ENCODE measurements around the gene CLEC2D. TPM values are rescaled to one million over a fixed set of nuclear protein-coding genes. Genes with fewer than 3 reads are reported as not detected.
"Not testable (repeated sequence)": the region's sequence is repeated elsewhere in the genome, so short reads cannot be mapped to it uniquely, and the experiment has no call there.

Gene CLEC2D
- total RNA-seq, 2 donors from 2014 or later: 3.3 to 6.8 TPM

- intact Hi-C loops (cut with DNase I): no loop called here
- no peak for TF ChIP-seq CTCF (IDR thresholded peaks at IDR 0.05)
- no peak overlapping the region for H3K9ac ChIP-seq (ENCODE audit: low read depth in 2 of 2, low read length in 2 of 2)
- H3K4me1 ChIP-seq: no peaks in the 10 kb centered on the region
- no peak overlapping the region for H3K27ac ChIP-seq
- H3K9me3 ChIP-seq: no peaks in the 10 kb centered on the region
- H3K27me3 ChIP-seq: no peaks in the 10 kb centered on the region
- H3K36me3 ChIP-seq: no peaks in the 10 kb centered on the region
- no peak overlapping the region for H3K4me3 ChIP-seq
- no peak for DNase-seq
These were observed 42.2 kb downstream of the CLEC2D start for GRCh38 chr12:9711664-9712063.

DNA sequence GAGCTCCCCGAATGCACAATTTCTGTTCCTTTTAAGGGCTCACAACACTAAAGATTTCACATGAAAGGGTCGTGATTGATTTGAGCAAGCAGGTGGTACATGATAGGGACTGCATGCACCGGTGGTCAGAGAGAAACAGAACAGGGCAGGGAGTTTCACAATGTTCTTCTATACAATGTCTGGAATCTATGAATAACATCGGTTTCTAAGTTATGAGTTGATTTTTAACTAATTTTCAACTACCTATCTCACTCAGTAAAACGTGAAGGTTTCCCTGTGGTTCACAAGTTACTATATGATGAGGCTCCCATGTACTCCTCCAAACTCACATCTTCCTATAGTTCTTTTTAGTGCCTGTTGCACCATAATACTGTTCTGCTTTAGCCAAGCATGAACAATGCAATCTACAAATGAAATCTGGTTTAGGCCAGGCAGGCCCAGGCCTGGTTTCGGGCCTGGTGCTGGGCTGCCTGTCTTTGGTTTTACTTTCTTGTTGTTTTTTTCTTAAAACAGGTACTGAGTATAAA, 43.6 kb downstream of the CLEC2D start:
- H3K36me3 ChIP-seq; H3K4me3 ChIP-seq; H3K9ac ChIP-seq (ENCODE audit: low read depth in 2 of 2, low read length in 2 of 2); intact Hi-C loops (cut with DNase I); H3K27me3 ChIP-seq; H3K9me3 ChIP-seq; H3K27ac ChIP-seq; H3K4me1 ChIP-seq; DNase-seq: not testable (repeated sequence)

GRCh38 chr12:9717070-9717925, 47.8 kb downstream of the CLEC2D start:
- Histone ChIP-seq H3K9me3 (no peaks in the 10 kb centered on the region), H3K27ac (no peak overlapping the region), H3K4me3 (no peak overlapping the region), H3K4me1 (no peaks in the 10 kb centered on the region), H3K27me3 (no peaks in the 10 kb centered on the region), H3K9ac (ENCODE audit: low read depth in 2 of 2, low read length in 2 of 2) (no peak overlapping the region), H3K36me3 (no peaks in the 10 kb centered on the region)
- DNase-seq: no peak
- intact Hi-C loops (cut with DNase I): no loop called here
- no peak for TF ChIP-seq CTCF (IDR thresholded peaks at IDR 0.05)

DNA sequence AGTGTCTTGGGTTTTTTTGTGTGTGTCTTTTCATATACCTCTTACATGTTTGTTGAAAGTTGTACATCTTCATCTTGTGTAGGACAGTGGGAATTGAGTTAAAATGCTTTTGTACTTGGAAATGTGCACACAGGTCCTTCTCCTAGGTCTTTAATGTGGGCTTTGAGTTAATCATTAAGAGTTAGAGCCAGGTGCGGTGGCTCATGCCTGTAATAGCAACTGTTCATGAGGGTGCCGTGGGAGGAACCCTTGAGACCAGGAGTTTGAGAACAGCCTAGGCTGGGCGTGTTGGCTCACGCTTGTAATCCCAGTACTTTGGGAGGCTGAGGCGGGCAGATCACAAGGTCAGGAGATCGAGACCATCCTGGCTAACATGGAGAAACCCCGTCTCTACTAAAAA, 49.5 kb downstream of the CLEC2D start:
- Histone ChIP-seq H3K9me3 (no peaks in the 10 kb centered on the region), H3K36me3 (no peaks in the 10 kb centered on the region), H3K9ac (ENCODE audit: low read depth in 2 of 2, low read length in 2 of 2) (no peak overlapping the region), H3K27ac (no peak overlapping the region), H3K27me3 (no peaks in the 10 kb centered on the region), H3K4me3 (no peak overlapping the region), H3K4me1 (no peaks in the 10 kb centered on the region)
- no peak for DNase-seq
- intact Hi-C loops (cut with DNase I): no loop called here
- TF ChIP-seq CTCF (IDR thresholded peaks at IDR 0.05): no peak

DNA sequence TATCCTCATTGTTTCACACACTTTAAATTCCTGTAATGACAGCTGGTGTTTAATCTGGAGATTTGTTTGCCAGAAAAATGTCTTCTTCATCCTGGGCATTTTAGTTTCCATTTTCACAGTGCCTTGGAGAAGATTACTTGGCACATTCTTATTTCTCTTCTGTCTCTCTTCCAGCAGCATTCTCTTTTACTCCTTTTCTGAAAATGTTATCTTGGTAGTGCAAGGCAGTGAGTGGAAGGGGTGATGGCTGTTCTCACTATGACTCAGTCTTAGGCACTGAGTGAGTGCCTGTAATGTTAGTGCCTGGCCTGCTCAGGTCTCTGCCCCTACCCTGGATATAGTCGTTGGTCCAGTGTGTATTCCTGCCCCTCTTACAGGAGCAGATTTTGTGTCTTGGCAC, 50.3 kb downstream of the CLEC2D start:
- Histone ChIP-seq H3K4me1 (no peaks in the 10 kb centered on the region), H3K27ac (no peak overlapping the region), H3K9ac (ENCODE audit: low read depth in 2 of 2, low read length in 2 of 2) (no peak overlapping the region), H3K36me3 (no peaks in the 10 kb centered on the region), H3K4me3 (no peak overlapping the region), H3K27me3 (no peaks in the 10 kb centered on the region), H3K9me3 (no peaks in the 10 kb centered on the region)
- intact Hi-C loops (cut with DNase I): no loop called here
- no peak for TF ChIP-seq CTCF (IDR thresholded peaks at IDR 0.05)
- DNase-seq: no peak
